ENCODE results near the gene PCSK5.

Gene PCSK5

GRCh38 chr9:76127637-76128036 lies 237.2 kb downstream of the PCSK5 start:
- no peak for DNase-seq (ENCODE audit: low read depth in 1 of 2, low spot score in 1 of 2)

- no peak for DNase-seq (ENCODE audit: low read depth in 1 of 2, low spot score in 1 of 2)
Observed at GRCh38 chr9:76135902-76136301, 245.4 kb downstream of the PCSK5 start.

- DNase-seq (ENCODE audit: low read depth in 1 of 2, low spot score in 1 of 2) = no peak
Observed at GRCh38 chr9:76136986-76137385, 246.5 kb downstream of the PCSK5 start.

GRCh38 chr9:76137931-76138330 lies 247.5 kb downstream of the PCSK5 start:
- DNase-seq (ENCODE audit: low read depth in 1 of 2, low spot score in 1 of 2) = no peak

GRCh38 chr9:76138360-76138759 lies 247.9 kb downstream of the PCSK5 start:
- no peak for DNase-seq (ENCODE audit: low read depth in 1 of 2, low spot score in 1 of 2)

GRCh38 chr9:76143834-76144233 lies 253.4 kb downstream of the PCSK5 start:
- DNase-seq (ENCODE audit: low read depth in 1 of 2, low spot score in 1 of 2) = no peak

- DNase-seq (ENCODE audit: low read depth in 1 of 2, low spot score in 1 of 2) = no peak
Observed at GRCh38 chr9:76150013-76150412, 259.5 kb downstream of the PCSK5 start.

GRCh38 chr9:76151267-76151666 lies 260.8 kb downstream of the PCSK5 start:
- no peak for DNase-seq (ENCODE audit: low read depth in 1 of 2, low spot score in 1 of 2)

GRCh38 chr9:76153339-76153738 lies 262.9 kb downstream of the PCSK5 start:
- DNase-seq (ENCODE audit: low read depth in 1 of 2, low spot score in 1 of 2) = no peak

- no peak for DNase-seq (ENCODE audit: low read depth in 1 of 2, low spot score in 1 of 2)
Observed at GRCh38 chr9:76153902-76154629, 263.6 kb downstream of the PCSK5 start.

GRCh38 chr9:76155361-76155760 lies 264.9 kb downstream of the PCSK5 start:
- no peak for DNase-seq (ENCODE audit: low read depth in 1 of 2, low spot score in 1 of 2)

GRCh38 chr9:76158713-76159112 lies 268.2 kb downstream of the PCSK5 start:
- DNase-seq (ENCODE audit: low read depth in 1 of 2, low spot score in 1 of 2) = no peak

- no peak for DNase-seq (ENCODE audit: low read depth in 1 of 2, low spot score in 1 of 2)
Observed at GRCh38 chr9:76159293-76159926, 268.9 kb downstream of the PCSK5 start.

- DNase-seq (ENCODE audit: low read depth in 1 of 2, low spot score in 1 of 2) = no peak
Observed at GRCh38 chr9:76161106-76161505, 270.6 kb downstream of the PCSK5 start.

- no peak for DNase-seq (ENCODE audit: low read depth in 1 of 2, low spot score in 1 of 2)
Observed at GRCh38 chr9:76161541-76161940, 271.1 kb downstream of the PCSK5 start.

- no peak for DNase-seq (ENCODE audit: low read depth in 1 of 2, low spot score in 1 of 2)
Observed at GRCh38 chr9:76162086-76162730, 271.7 kb downstream of the PCSK5 start.

GRCh38 chr9:76162751-76163500 lies 272.5 kb downstream of the PCSK5 start:
- no peak for DNase-seq (ENCODE audit: low read depth in 1 of 2, low spot score in 1 of 2)

- no peak for DNase-seq (ENCODE audit: low read depth in 1 of 2, low spot score in 1 of 2)
Observed at GRCh38 chr9:76166526-76166925, 276.1 kb downstream of the PCSK5 start.

- DNase-seq (ENCODE audit: low read depth in 1 of 2, low spot score in 1 of 2) = no peak
Observed at GRCh38 chr9:76176171-76176570, 285.7 kb downstream of the PCSK5 start.

- no peak for DNase-seq (ENCODE audit: low read depth in 1 of 2, low spot score in 1 of 2)
Observed at GRCh38 chr9:76177931-76178330, 287.5 kb downstream of the PCSK5 start.

GRCh38 chr9:76180541-76180940 lies 290.1 kb downstream of the PCSK5 start:
- no peak for DNase-seq (ENCODE audit: low read depth in 1 of 2, low spot score in 1 of 2)
